T-cell (primary cell): Measurements from ENCODE around the gene C2CD3. TPM values are rescaled to one million over a fixed set of nuclear protein-coding genes. Genes with fewer than 3 reads are reported as not detected.
A peak's percentile ranks its signal among the peaks of the same experiment; 100 is the strongest.

Experiments
- ATAC-seq, 4 experiments: fragments of 200-7000 bp in 3 of 4; fragments of 150-1000 bp in 1 of 4; cut with Tn5 transposase; replicated peaks in 1 of 4; 1 replicate in 3 of 4; 2 replicates in 1 of 4; pipeline ENCODE4 v1.10.0; 2021; ENCODE audit warnings: moderate library complexity in 3 of 4, mild to moderate bottlenecking in 2 of 4, moderate number of reproducible peaks in 1 of 4
- CTCF ChIA-PET, 2 donors: fragments of 300-600 bp; sonication (Branson Sonifier 250); formaldehyde crosslinking; loops; one replicate each; lab custom pipeline; 2022; ENCODE audit warnings: antibody characterized with exemption in 2 of 2; lab: Charles Lee
- POLR2A ChIA-PET, 2 donors: fragments of 300-600 bp; sonication (Branson Sonifier 250); formaldehyde crosslinking; loops; one replicate each; lab custom pipeline; 2022; ENCODE audit warnings: antibody characterized with exemption in 2 of 2; lab: Charles Lee
- DNase-seq, 35 experiments: peaks; one replicate each; pipeline versions ENCODE4 v3.0.0 to v3.0.0-alpha.2; 2013 to 2023
- H3K27ac ChIP-seq: one replicate; pipeline ENCODE4 v1.5.1; 2013; ENCODE audit warnings: low read length
- H3K27me3 ChIP-seq, 2 experiments: replicated peaks in 1 of 2; 1 replicate in 1 of 2; 2 replicates in 1 of 2; pipeline versions ENCODE4 v1.6.1 to v1.7.0; 2013; ENCODE audit warnings: low read length in 1 of 2, mixed read lengths in 1 of 2; ENCODE audit not compliant: control insufficient read depth in 2 of 2, insufficient read depth in 2 of 2; ENCODE audit errors: extremely low read depth in 1 of 2
- H3K36me3 ChIP-seq, 2 donors: 1 replicate in 1 of 2; 2 replicates in 1 of 2; pipeline versions ENCODE4 v1.6.1 to v1.7.0; 2013; ENCODE audit warnings: low read length in 1 of 2; ENCODE audit not compliant: control insufficient read depth in 2 of 2, insufficient read depth in 1 of 2; ENCODE audit errors: extremely low read depth in 1 of 2
- H3K4me1 ChIP-seq, 2 experiments: 1 replicate in 1 of 2; 2 replicates in 1 of 2; pipeline versions ENCODE4 v1.6.1 to v1.7.0; 2013; ENCODE audit warnings: low read length in 2 of 2, mixed read lengths in 1 of 2; ENCODE audit not compliant: insufficient read depth in 2 of 2, control insufficient read depth in 1 of 2; ENCODE audit errors: extremely low read depth in 1 of 2
- H3K4me3 ChIP-seq, 2 donors: 1 replicate in 1 of 2; 2 replicates in 1 of 2; pipeline versions ENCODE4 v1.5.1 to v1.7.0; 2013; ENCODE audit warnings: mild to moderate bottlenecking in 2 of 2, low read length in 1 of 2, moderate library complexity in 1 of 2; ENCODE audit not compliant: control insufficient read depth in 1 of 2; ENCODE audit errors: extremely low read depth in 1 of 2
- H3K9me3 ChIP-seq: 2 replicates; pipeline ENCODE4 v1.7.0; 2013
- H3K27ac Mint-ChIP-seq, 2 donors: one replicate each; pipeline ENCODE4 v1.8.0; 2020 to 2021; ENCODE audit warnings: mild to moderate bottlenecking in 2 of 2, mixed read lengths in 2 of 2
- H3K27me3 Mint-ChIP-seq, 2 donors: one replicate each; pipeline ENCODE4 v1.8.0; 2021 to 2022; ENCODE audit warnings: mixed read lengths in 2 of 2
- H3K36me3 Mint-ChIP-seq: one replicate; pipeline ENCODE4 v1.8.0; 2021; ENCODE audit warnings: mixed read lengths
- H3K4me1 Mint-ChIP-seq, 3 donors: one replicate each; pipeline ENCODE4 v1.8.0; 2020 to 2022; ENCODE audit warnings: mixed read lengths in 3 of 3, mild to moderate bottlenecking in 1 of 3
- H3K4me3 Mint-ChIP-seq, 3 donors: one replicate each; pipeline ENCODE4 v1.8.0; 2020 to 2022; ENCODE audit warnings: mild to moderate bottlenecking in 3 of 3, mixed read lengths in 3 of 3, moderate library complexity in 3 of 3
- H3K9me3 Mint-ChIP-seq, 3 donors: one replicate each; pipeline ENCODE4 v1.8.0; 2020 to 2022; ENCODE audit warnings: mixed read lengths in 3 of 3
- WGBS: methylation state at CpG from one replicate; pipeline ENCODE4 v1.1.5; 2013; ENCODE audit warnings: missing lambda C conversion rate; ENCODE audit not compliant: insufficient coverage; 5-methylcytosine and 5-hydroxymethylcytosine counted together
- total RNA-seq, 35 experiments: library from RNA in 6 of 35; stranded (reverse) in 6 of 35; fragments of 120-200 nt in 1 of 35; gene quantifications; one replicate each; pipeline versions ENCODE4 v1.2.1 to v1.2.4 and lab custom pipeline; 2013 to 2026

C2CD3 gene
- total RNA-seq, 5 donors from 2014 or later (not counting 1 experiment from before 2014, with no cell fraction given) = 37.0 to 47.7 (median 41.0) TPM

DNA sequence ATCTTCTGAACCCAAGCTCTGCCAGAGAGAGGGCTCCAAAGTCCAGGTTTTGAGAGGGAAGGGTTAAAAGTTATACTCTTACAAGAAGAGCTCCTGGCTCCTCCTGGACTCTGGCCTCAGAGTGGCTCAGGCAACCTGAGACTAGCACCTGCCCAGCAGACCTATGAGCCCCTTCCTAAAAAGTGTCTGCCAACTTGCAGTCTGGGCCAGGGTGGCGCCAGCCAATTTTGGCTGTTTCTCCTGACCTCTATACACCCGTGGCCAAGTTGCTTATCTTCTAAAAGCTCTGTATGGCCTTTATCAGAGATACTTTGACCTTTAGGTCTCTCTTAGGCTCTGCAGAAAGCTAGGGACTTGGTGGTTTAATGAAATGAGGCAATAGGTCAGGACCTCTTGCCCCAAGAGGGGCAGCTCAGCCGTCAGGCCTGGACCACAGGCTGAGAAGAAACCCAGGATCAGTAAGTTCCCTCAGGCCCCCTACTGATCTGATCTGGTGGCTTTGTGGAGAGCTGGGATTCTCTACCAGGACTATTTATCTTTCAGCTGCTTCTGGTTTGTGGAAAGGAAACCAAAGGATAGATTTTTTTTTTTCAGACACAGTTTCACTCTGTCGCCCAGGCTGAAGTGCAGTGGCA lies 151.6 kb downstream of the C2CD3 start:
- POLR2A ChIA-PET = interaction anchor here in 1 of 2 donors (0.5 kb wide), 1 partner anchor 60 kb away, joined by 3 read pairs; no protein-coding TSS in a partner anchor
- H3K27ac Mint-ChIP-seq = peak overlapping the region; percentile 50 to 74

DNA sequence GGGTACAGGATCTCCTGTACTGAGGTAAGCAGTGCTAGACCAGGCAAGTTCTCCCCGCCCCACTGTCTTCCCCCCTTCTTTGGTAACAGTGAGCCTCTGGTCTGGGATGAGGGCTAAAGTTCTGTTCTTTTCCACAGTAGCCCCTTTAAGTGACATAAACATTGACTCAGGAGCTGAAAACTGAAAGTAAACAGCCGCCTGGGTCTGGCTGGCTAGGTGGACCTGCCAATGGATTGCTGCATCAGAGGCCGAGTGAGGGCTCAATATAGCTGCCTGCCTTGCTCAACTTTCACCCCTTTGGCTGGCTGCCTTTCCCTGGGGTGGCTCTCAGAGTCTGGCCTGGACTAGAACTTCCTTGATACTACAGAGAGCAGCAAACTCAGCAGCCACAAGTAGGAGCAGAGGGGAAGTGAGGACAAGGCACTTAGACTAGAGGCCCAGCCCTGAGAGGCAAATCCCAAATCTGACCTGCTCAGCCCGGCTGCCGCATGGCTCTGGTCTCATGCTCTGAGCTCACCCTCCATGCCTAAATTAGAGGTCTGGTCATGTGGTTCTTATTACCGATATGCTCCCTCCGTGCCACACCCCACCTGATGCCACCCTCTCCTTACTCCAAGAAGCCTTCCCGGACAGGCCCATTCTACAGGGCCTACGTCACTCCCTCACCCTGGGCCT lies 152.3 kb downstream of the C2CD3 start:
- Mint-ChIP-seq H3K36me3 (peaks cover 20% of the 10 kb centered on the region), H3K27ac (peak overlapping the region; percentile 39 to 57), H3K9me3 (no peaks in the 10 kb centered on the region), H3K4me1 (peaks cover 38 to 56% (median 49%) of the 10 kb centered on the region in 3 donors), H3K27me3 (no peaks in the 10 kb centered on the region), H3K4me3 (no peak overlapping the region)
- WGBS = 96% methylated on average over 5 of the region's 9 CpGs
- H3K4me1 ChIP-seq = peaks cover 22 to 62% of the 10 kb centered on the region in 2 experiments
- H3K36me3 ChIP-seq = peaks cover 14 to 19% of the 10 kb centered on the region in 2 donors
- H3K27me3 ChIP-seq = no peaks in the 10 kb centered on the region
- H3K4me3 ChIP-seq = no peak overlapping the region
- no peak for DNase-seq
- H3K9me3 ChIP-seq = no peaks in the 10 kb centered on the region
- CTCF ChIA-PET = interaction anchor here (0.6 to 1.4 kb wide), 2 partner anchors 8 to 39 kb away, joined by 3 read pairs; no protein-coding TSS in a partner anchor
- no peak for ATAC-seq
- H3K27ac ChIP-seq = no peak overlapping the region
- POLR2A ChIA-PET = no interaction called here

More for the DNA sequence above, 151.6 kb downstream of the C2CD3 start:
- H3K27ac ChIP-seq = no peak overlapping the region
- no peak overlapping the region for H3K4me3 ChIP-seq
- peaks cover 27% of the 10 kb centered on the region for H3K36me3 Mint-ChIP-seq
- no peaks in the 10 kb centered on the region for H3K27me3 Mint-ChIP-seq
- no peak for ATAC-seq
- no peak overlapping the region for H3K4me3 Mint-ChIP-seq
- CTCF ChIA-PET = interaction anchor here (0.6 to 1.4 kb wide), 2 partner anchors 9 to 39 kb away, joined by 3 read pairs; no protein-coding TSS in a partner anchor
- peaks cover 15 to 55% of the 10 kb centered on the region in 2 experiments for H3K4me1 ChIP-seq
- H3K9me3 Mint-ChIP-seq = no peaks in the 10 kb centered on the region
- peaks cover 14 to 19% of the 10 kb centered on the region in 2 donors for H3K36me3 ChIP-seq
- 70% methylated on average over 3 of the region's 4 CpGs for WGBS
- no peaks in the 10 kb centered on the region for H3K27me3 ChIP-seq
- no peak for DNase-seq
- H3K9me3 ChIP-seq = no peaks in the 10 kb centered on the region
- H3K4me1 Mint-ChIP-seq = peaks cover 30 to 54% (median 51%) of the 10 kb centered on the region in 3 donors

DNA sequence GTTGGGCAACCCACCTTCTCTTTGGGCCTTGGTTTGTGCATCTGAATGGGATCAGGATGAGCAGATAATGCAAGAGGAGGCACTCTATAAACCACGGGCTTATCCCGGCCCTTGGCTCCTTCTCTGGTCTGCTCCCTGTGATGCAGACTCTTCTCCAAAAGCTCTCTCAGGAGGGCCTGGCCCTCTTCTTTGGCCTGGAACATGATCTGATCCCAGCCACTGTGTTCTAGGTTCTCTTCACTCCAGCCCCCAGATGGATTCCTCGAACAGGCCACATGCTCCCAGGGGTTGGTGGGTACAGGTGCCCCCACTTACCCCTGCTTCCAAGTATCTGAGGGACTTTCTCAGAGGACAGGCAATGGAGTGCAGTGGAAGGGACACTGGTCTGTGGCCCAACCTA lies 153.2 kb downstream of the C2CD3 start:
- H3K4me1 ChIP-seq = peaks cover 31 to 70% of the 10 kb centered on the region in 2 experiments
- H3K27ac ChIP-seq = no peak overlapping the region
- DNase-seq (no peak), ATAC-seq (no peak)
- no peaks in the 10 kb centered on the region for H3K9me3 ChIP-seq
- no peaks in the 10 kb centered on the region for H3K27me3 Mint-ChIP-seq
- H3K27me3 ChIP-seq = no peaks in the 10 kb centered on the region
- ChIA-PET CTCF (interaction anchor here in 1 of 2 donors (0.6 kb wide), 1 partner anchor 9 kb away, joined by 3 read pairs; no protein-coding TSS in a partner anchor), POLR2A (interaction anchor here in 1 of 2 donors (0.6 kb wide), 1 partner anchor 434 kb away, joined by 7 read pairs; no protein-coding TSS in a partner anchor)
- H3K27ac Mint-ChIP-seq = peak overlapping the region; percentile 74 to 94
- H3K4me1 Mint-ChIP-seq = peaks cover 46 to 59% (median 47%) of the 10 kb centered on the region in 3 donors
- peaks cover 10 to 12% of the 10 kb centered on the region in 2 donors for H3K36me3 ChIP-seq
- H3K9me3 Mint-ChIP-seq = no peaks in the 10 kb centered on the region
- no peak overlapping the region for H3K4me3 Mint-ChIP-seq
- H3K36me3 Mint-ChIP-seq = peaks cover 18% of the 10 kb centered on the region
- 88% methylated on average over 2 of the region's 3 CpGs for WGBS
- H3K4me3 ChIP-seq = no peak overlapping the region

DNA sequence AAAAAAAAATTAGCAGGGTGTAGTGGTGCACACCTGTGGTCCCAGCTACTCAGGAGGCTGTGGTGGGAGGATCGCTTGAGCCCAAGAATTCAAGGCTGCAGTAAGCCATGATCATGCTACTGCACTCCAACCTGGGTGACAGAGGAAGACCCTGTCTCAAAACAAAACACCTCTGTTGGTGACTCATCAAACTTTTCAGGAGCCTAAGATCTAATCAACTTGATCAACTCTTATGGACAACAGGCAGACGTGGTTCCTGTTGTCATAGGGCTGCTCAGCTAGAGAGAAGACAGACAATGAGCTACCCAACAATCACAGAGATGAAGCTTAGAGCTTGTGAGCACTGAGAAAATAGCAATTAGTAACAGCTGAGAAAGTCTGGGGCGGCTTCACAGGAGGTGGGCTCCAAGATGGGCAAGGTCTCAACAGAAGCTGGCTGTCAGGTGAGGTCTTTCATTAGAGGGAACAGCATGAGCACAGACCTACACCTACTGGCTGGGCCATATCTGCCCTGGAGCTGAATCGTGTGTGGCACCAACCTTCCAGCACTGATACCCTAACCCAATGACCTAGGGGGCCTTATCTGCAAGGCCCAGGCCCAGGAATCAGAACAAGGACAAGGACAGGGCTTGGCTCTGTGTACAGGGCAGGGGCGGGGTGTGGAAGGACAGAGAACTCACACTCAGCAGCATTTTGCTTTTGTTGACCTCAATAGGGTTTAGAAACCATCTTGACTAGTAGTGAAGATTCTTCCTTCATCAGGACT lies 154.7 kb downstream of the C2CD3 start:
- ChIA-PET CTCF (interaction anchor here in 1 of 2 donors (0.7 to 1.0 kb wide), 2 partner anchors 11 to 22 kb away, joined by 3 read pairs; no protein-coding TSS in a partner anchor), POLR2A (interaction anchor here (0.6 to 1.1 kb wide), 4 partner anchors 31 to 886 kb away, joined by 3 read pairs; no protein-coding TSS in a partner anchor)
- H3K27ac Mint-ChIP-seq = peak overlapping the region; percentile 74 to 94
- peaks cover 62 to 74% (median 62%) of the 10 kb centered on the region in 3 donors for H3K4me1 Mint-ChIP-seq
- H3K36me3 Mint-ChIP-seq = peaks cover 21% of the 10 kb centered on the region
- no peaks in the 10 kb centered on the region for H3K9me3 ChIP-seq
- DNase-seq = no peak
- no peak overlapping the region for H3K4me3 ChIP-seq
- H3K27ac ChIP-seq = no peak overlapping the region
- ATAC-seq = no peak
- H3K9me3 Mint-ChIP-seq = no peaks in the 10 kb centered on the region
- H3K4me1 ChIP-seq = peaks cover 41 to 85% of the 10 kb centered on the region in 2 experiments
- H3K27me3 Mint-ChIP-seq = no peaks in the 10 kb centered on the region
- no peaks in the 10 kb centered on the region for H3K27me3 ChIP-seq
- H3K4me3 Mint-ChIP-seq = no peak overlapping the region
- peaks cover 10 to 12% of the 10 kb centered on the region in 2 donors for H3K36me3 ChIP-seq
- 100% methylated on average over 1 of the region's 5 CpGs for WGBS

DNA sequence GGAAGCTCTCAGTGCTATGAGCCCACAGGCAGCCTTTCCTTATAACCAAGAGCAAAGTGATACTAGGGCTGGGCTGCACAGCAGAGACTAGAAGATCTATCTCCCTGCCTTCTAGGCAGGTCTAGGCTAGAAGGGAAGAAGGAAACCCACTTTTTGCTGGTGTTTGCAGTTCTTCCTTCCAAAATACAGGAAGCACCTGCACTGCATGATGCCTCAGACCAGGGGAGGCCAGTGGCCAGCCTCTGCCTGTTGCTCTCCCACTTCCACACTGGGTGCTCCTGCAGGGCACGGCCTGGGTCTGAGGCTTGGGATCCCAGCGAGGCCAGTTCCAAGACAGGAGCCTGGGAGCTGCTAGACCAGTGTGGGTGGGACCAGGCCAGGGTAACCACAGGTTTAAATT lies 155.9 kb downstream of the C2CD3 start:
- Mint-ChIP-seq H3K4me1 (peaks cover 74 to 86% (median 74%) of the 10 kb centered on the region in 3 donors), H3K27ac (peak overlapping the region; percentile 90 to 94), H3K4me3 (peak overlapping the region in 1 of 3 donors; percentile 27), H3K27me3 (no peaks in the 10 kb centered on the region), H3K36me3 (peaks cover 21% of the 10 kb centered on the region), H3K9me3 (no peaks in the 10 kb centered on the region)
- Histone ChIP-seq H3K27ac (peak overlapping the region; percentile 35), H3K27me3 (no peaks in the 10 kb centered on the region), H3K4me3 (no peak overlapping the region), H3K4me1 (peaks cover 52 to 85% of the 10 kb centered on the region in 2 experiments), H3K9me3 (no peaks in the 10 kb centered on the region), H3K36me3 (peaks cover 10 to 12% of the 10 kb centered on the region in 2 donors)
- no CpG with 5 or more reads among the region's 2 CpGs for WGBS
- CTCF ChIA-PET = interaction anchor here in 1 of 2 donors (1.0 kb wide), 3 partner anchors 21 to 39 kb away, joined by 3 to 4 read pairs (median 3); no protein-coding TSS in a partner anchor
- DNase-seq (no peak), ATAC-seq (no peak)
- POLR2A ChIA-PET = interaction anchor here (0.6 to 1.4 kb wide), 3 partner anchors 10 to 33 kb away, joined by 3 to 5 read pairs (median 3); no protein-coding TSS in a partner anchor
